Ishikawa (cell line): ENCODE measurements around the gene ACSM6.

Source experiments
- EP300 ChIP-seq: IDR thresholded peaks from 2 replicates; pipeline ENCODE4 v1.6.1; 2012; ENCODE audit warnings: borderline replicate concordance
- MAX ChIP-seq: IDR thresholded peaks from 2 replicates; pipeline ENCODE4 v1.6.1; 2012
- TAF1 ChIP-seq: IDR thresholded peaks from 2 replicates; pipeline ENCODE4 v1.6.1; 2012; ENCODE audit warnings: low read depth, mild to moderate bottlenecking
- YY1 ChIP-seq: IDR thresholded peaks from 2 replicates; pipeline ENCODE4 v1.6.1; 2012; ENCODE audit warnings: low read depth
- ZBTB7A ChIP-seq: IDR thresholded peaks from 2 replicates; pipeline ENCODE4 v1.6.1; 2012; ENCODE audit warnings: low read depth
- TF ChIP-seq, protein P1 (sequence below): IDR thresholded peaks from 2 replicates; pipeline ENCODE4 v1.6.1; 2012; ENCODE audit warnings: low read depth, mild to moderate bottlenecking

- TF ChIP-seq MAX (no peak), TAF1 (no peak), EP300 (no peak), YY1 (no peak), ZBTB7A (no peak)
- TF ChIP-seq, protein P1, sequence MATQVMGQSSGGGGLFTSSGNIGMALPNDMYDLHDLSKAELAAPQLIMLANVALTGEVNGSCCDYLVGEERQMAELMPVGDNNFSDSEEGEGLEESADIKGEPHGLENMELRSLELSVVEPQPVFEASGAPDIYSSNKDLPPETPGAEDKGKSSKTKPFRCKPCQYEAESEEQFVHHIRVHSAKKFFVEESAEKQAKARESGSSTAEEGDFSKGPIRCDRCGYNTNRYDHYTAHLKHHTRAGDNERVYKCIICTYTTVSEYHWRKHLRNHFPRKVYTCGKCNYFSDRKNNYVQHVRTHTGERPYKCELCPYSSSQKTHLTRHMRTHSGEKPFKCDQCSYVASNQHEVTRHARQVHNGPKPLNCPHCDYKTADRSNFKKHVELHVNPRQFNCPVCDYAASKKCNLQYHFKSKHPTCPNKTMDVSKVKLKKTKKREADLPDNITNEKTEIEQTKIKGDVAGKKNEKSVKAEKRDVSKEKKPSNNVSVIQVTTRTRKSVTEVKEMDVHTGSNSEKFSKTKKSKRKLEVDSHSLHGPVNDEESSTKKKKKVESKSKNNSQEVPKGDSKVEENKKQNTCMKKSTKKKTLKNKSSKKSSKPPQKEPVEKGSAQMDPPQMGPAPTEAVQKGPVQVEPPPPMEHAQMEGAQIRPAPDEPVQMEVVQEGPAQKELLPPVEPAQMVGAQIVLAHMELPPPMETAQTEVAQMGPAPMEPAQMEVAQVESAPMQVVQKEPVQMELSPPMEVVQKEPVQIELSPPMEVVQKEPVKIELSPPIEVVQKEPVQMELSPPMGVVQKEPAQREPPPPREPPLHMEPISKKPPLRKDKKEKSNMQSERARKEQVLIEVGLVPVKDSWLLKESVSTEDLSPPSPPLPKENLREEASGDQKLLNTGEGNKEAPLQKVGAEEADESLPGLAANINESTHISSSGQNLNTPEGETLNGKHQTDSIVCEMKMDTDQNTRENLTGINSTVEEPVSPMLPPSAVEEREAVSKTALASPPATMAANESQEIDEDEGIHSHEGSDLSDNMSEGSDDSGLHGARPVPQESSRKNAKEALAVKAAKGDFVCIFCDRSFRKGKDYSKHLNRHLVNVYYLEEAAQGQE, result no peak
Observed at GRCh38 chr10:95277614-95278013, 83.6 kb downstream of the ACSM6 start.
